A673 (cell line): Measurements from ENCODE around the gene OSBPL1A. TPM values are rescaled to one million over a fixed set of nuclear protein-coding genes. Genes with fewer than 3 reads are reported as not detected.

Experiments used
- BruUV-seq: library from RNA; stranded (reverse); fragments of 400-500 nt; replicated peaks from 2 replicates; lab custom pipeline; 2021; lab: Mats Ljungman, UMichigan
- CTCF ChIA-PET: fragments of 300-600 bp; sonication (Branson Sonifier 250); formaldehyde crosslinking; loops from one replicate; lab custom pipeline; 2022; ENCODE audit warnings: antibody characterized with exemption; lab: Charles Lee
- POLR2A ChIA-PET: fragments of 300-600 bp; sonication (Branson Sonifier 250); formaldehyde crosslinking; loops from one replicate; lab custom pipeline; 2022; ENCODE audit warnings: antibody characterized with exemption; ENCODE audit not compliant: low non-redundant PET; lab: Charles Lee
- DNase-seq: peaks from one replicate; pipeline ENCODE4 v3.0.0-alpha.2; 2015; ENCODE audit warnings: low spot score
- H3K27ac ChIP-seq: fragments of 200-600 bp; sonication (generic); 2 replicates; pipeline ENCODE4 v1.5.1; 2016; ENCODE audit warnings: mixed run types, low read depth, mild to moderate bottlenecking, mixed read lengths, antibody characterized with exemption, low read length; ENCODE audit not compliant: poor library complexity, severe bottlenecking
- H3K27me3 ChIP-seq: fragments of 200-600 bp; sonication (generic); replicated peaks from 2 replicates; pipeline ENCODE4 v1.6.1; 2017; ENCODE audit warnings: mixed run types, low read depth, mild to moderate bottlenecking, mixed read lengths, antibody characterized with exemption, low read length; ENCODE audit not compliant: insufficient read depth, poor library complexity
- H3K36me3 ChIP-seq: fragments of 200-600 bp; sonication (generic); 2 replicates; pipeline ENCODE4 v1.6.1; 2016; ENCODE audit warnings: mixed run types, mild to moderate bottlenecking, mixed read lengths, antibody characterized with exemption, low read length; ENCODE audit not compliant: insufficient read depth, poor library complexity, severe bottlenecking
- H3K4me1 ChIP-seq: fragments of 200-600 bp; sonication (generic); 2 replicates; pipeline ENCODE4 v1.6.1; 2017; ENCODE audit warnings: mixed run types, mild to moderate bottlenecking, mixed read lengths, antibody characterized with exemption, low read length; ENCODE audit not compliant: insufficient read depth, poor library complexity, severe bottlenecking
- H3K4me3 ChIP-seq: fragments of 200-600 bp; sonication (generic); 2 replicates; pipeline ENCODE4 v1.5.1; 2016; ENCODE audit warnings: low read depth, mixed run types, mild to moderate bottlenecking, mixed read lengths, low read length; ENCODE audit not compliant: poor library complexity, severe bottlenecking
- H3K9me3 ChIP-seq: fragments of 200-600 bp; sonication (generic); 2 replicates; pipeline ENCODE4 v1.6.1; 2016; ENCODE audit warnings: mixed run types, low read depth, mild to moderate bottlenecking, mixed read lengths, antibody characterized with exemption, low read length; ENCODE audit not compliant: poor library complexity, severe bottlenecking
- EZH2 ChIP-seq: fragments of 200-600 bp; sonication (generic); IDR thresholded peaks from 2 replicates; pipeline ENCODE4 v1.6.1; 2017; ENCODE audit warnings: borderline replicate concordance, low read depth, mild to moderate bottlenecking, mixed read lengths, antibody characterized with exemption, low read length; ENCODE audit not compliant: poor library complexity, severe bottlenecking
- intact Hi-C: fragments of 100-400 bp; cut with micrococcal nuclease; formaldehyde crosslinking; loops from one replicate; pipeline ENCODE4 v1.10.0; 2022; ENCODE audit not compliant: unreplicated experiment
- microRNA-seq: library from miRNA; unstranded; fragments of <30 nt; microRNA quantifications from one replicate; pipeline ENCODE4 v1.2.0, GENCODE V29; 2021
- total RNA-seq: library from RNA; stranded (reverse); gene quantifications from 2 replicates; pipeline ENCODE4 v1.2.3, GENCODE V29; 2021
- TF ChIP-seq, protein P1 (sequence below): fragments of 300-800, 200-600 bp; sonication (generic); conservative IDR thresholded peaks from 2 replicates; pipeline ENCODE4 v1.5.1; 2017; ENCODE audit warnings: low read depth, mild to moderate bottlenecking, antibody characterized with exemption, low read length, moderate library complexity, mixed read lengths

The OSBPL1A gene
- total RNA-seq, 1 experiment from 2014 or later: 26.1 TPM

GRCh38 chr18:24114924-24115549, 282.6 kb downstream of the OSBPL1A start:
- H3K36me3 ChIP-seq: no peaks in the 10 kb centered on the region
- intact Hi-C loops: loop anchor here (5.0 to 10.0 kb wide), 4 partner anchors 50 to 493 kb away; no protein-coding TSS in a partner anchor
- H3K27me3 ChIP-seq: no peaks in the 10 kb centered on the region
- H3K4me3 ChIP-seq: no peak overlapping the region
- no peaks in the 10 kb centered on the region for H3K9me3 ChIP-seq
- CTCF ChIA-PET: no interaction called here
- POLR2A ChIA-PET: no interaction called here
- TF ChIP-seq EZH2: no peak
- TF ChIP-seq, protein P1, sequence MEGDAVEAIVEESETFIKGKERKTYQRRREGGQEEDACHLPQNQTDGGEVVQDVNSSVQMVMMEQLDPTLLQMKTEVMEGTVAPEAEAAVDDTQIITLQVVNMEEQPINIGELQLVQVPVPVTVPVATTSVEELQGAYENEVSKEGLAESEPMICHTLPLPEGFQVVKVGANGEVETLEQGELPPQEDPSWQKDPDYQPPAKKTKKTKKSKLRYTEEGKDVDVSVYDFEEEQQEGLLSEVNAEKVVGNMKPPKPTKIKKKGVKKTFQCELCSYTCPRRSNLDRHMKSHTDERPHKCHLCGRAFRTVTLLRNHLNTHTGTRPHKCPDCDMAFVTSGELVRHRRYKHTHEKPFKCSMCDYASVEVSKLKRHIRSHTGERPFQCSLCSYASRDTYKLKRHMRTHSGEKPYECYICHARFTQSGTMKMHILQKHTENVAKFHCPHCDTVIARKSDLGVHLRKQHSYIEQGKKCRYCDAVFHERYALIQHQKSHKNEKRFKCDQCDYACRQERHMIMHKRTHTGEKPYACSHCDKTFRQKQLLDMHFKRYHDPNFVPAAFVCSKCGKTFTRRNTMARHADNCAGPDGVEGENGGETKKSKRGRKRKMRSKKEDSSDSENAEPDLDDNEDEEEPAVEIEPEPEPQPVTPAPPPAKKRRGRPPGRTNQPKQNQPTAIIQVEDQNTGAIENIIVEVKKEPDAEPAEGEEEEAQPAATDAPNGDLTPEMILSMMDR: no peak
- H3K4me1 ChIP-seq: peaks cover 3% of the 10 kb centered on the region
- no peak overlapping the region for H3K27ac ChIP-seq
- BruUV-seq: no TSS peak
- DNase-seq: no peak

DNA sequence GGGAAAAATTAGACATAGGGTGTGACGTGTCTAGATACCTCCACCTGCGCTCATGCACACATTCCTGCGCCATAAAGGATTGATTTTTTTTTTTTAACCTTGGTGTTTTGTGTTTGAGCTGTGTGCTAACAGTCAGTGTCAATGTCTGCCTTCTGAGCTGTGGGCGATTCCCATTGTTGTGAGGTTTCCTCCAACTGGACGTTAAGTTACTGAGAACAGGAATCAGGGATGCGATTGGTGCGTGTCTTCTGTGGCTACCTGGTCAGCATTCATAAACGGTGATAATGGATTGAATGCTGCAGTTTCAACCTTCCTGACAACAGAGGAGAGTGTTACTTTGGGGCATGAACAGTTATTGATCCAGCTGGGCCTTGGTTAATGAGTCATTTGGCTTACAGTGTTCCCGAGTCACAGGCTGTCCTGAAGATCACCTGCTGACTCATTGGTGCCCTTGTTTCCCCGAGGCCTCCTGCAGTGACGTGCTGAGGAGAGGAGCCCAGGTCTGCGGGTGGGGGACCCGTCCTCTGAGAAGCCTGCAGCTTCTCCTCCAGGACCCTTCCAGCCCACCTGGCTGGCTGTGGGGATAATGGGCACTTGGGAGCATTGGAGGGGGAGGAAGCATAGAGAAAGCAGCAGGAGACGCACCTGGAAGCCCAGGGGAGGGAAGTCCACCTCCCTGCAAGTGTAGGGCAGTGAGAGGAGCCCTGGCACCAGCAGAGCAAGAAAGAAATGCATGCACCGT, 284.6 kb downstream of the OSBPL1A start:
- intact Hi-C loops: loop anchor here (10.0 kb wide), 2 partner anchors 48 to 158 kb away; no protein-coding TSS in a partner anchor
- Histone ChIP-seq H3K36me3 (no peaks in the 10 kb centered on the region), H3K4me3 (no peak overlapping the region), H3K27me3 (no peaks in the 10 kb centered on the region), H3K9me3 (no peaks in the 10 kb centered on the region), H3K27ac (no peak overlapping the region), H3K4me1 (peaks cover 3% of the 10 kb centered on the region)
- no TSS peak for BruUV-seq
- no peak for TF ChIP-seq EZH2
- TF ChIP-seq, protein P1: no peak
- CTCF ChIA-PET: no interaction called here
- DNase-seq: no peak
- POLR2A ChIA-PET: no interaction called here

GRCh38 chr18:24112464-24112863, 285.2 kb downstream of the OSBPL1A start:
- TF ChIP-seq EZH2: no peak
- TF ChIP-seq, protein P1: no peak
- no peaks in the 10 kb centered on the region for H3K36me3 ChIP-seq
- no peak for DNase-seq
- H3K27me3 ChIP-seq: no peaks in the 10 kb centered on the region
- H3K9me3 ChIP-seq: no peaks in the 10 kb centered on the region
- H3K4me1 ChIP-seq: peaks cover 3% of the 10 kb centered on the region
- intact Hi-C loops: loop anchor here (10.0 kb wide), 2 partner anchors 48 to 158 kb away; no protein-coding TSS in a partner anchor
- ChIA-PET POLR2A (no interaction called here), CTCF (no interaction called here)
- H3K4me3 ChIP-seq: no peak overlapping the region
- no TSS peak for BruUV-seq
- H3K27ac ChIP-seq: no peak overlapping the region

Small RNA genes lying within 50 kb of the gene (microRNA-seq; reads per million reads assigned to microRNA genes)
- gene MIR320C2: 1.1 reads per million

Other genes starting within 250 kb of the OSBPL1A start
- 35.6 and 46.0 TPM in 2 replicates for gene IMPACT, start 28.8 kb upstream of the OSBPL1A start, total RNA-seq
- gene HRH4, start 62.8 kb upstream of the OSBPL1A start, total RNA-seq: 0.15 TPM in 1 of 2 replicates, not detected in the other